Prostate gland (tissue), 2 donors: ENCODE data around the gene DOCK2. TPM values are rescaled to one million over a fixed set of nuclear protein-coding genes. Genes with fewer than 3 reads are reported as not detected.

ENCODE experiments used
- DNase-seq: peaks from one replicate; pipeline ENCODE4 v3.0.0-alpha.2; 2019; ENCODE audit warnings: low spot score
- H3K27ac ChIP-seq, 2 donors: fragments of 200-600 bp; sonication (generic); 2 replicates each; pipeline ENCODE4 v1.5.1; 2017 to 2019
- H3K27me3 ChIP-seq: fragments of 200-600 bp; sonication (generic); replicated peaks from 2 replicates; pipeline ENCODE4 v1.5.1; 2019; ENCODE audit not compliant: insufficient read depth
- H3K36me3 ChIP-seq, 2 donors: fragments of 200-600 bp; sonication (generic); 1 replicate in 1 of 2; 2 replicates in 1 of 2; pipeline versions ENCODE4 v1.5.1 to v1.8.1; 2017 to 2019
- H3K4me1 ChIP-seq: fragments of 200-600 bp; sonication (generic); replicated peaks from 2 replicates; pipeline ENCODE4 v1.5.1; 2019
- H3K4me3 ChIP-seq, 2 donors: fragments of 200-600 bp; sonication (generic); 2 replicates each; pipeline ENCODE4 v1.5.1; 2017 to 2019
- H3K9me3 ChIP-seq: fragments of 200-600 bp; sonication (generic); 2 replicates; pipeline ENCODE4 v1.5.1; 2017
- POLR2A ChIP-seq: fragments of 450-650 bp; IDR thresholded peaks from one replicate; pipeline ENCODE4 v1.6.1; 2016; ENCODE audit warnings: antibody characterized with exemption, mild to moderate bottlenecking
- POLR2AphosphoS5 ChIP-seq: sonication (generic); formaldehyde crosslinking; IDR thresholded peaks from one replicate; pipeline ENCODE4 v1.6.1; 2017; ENCODE audit warnings: antibody characterized with exemption
- WGBS: methylation state at CpG from one replicate; pipeline ENCODE4 v1.1.5; 2018; 5-methylcytosine and 5-hydroxymethylcytosine counted together
- intact Hi-C: fragments of 100-400 bp; cut with DNase I; formaldehyde crosslinking; loops from one replicate; pipeline ENCODE4 v1.14.2; 2022
- total RNA-seq, 2 donors: library from RNA; depleted of rRNA; stranded (reverse); fragments of >200 nt; gene quantifications; one replicate each; pipeline ENCODE4 v1.1.0, GENCODE V29; 2016
- TF ChIP-seq, protein P1 (sequence below), 4 experiments: fragments of 200-600 bp in 2 of 4; fragments of 450-650 bp in 2 of 4; sonication (generic) in 2 of 4; IDR thresholded peaks; 1 replicate in 3 of 4; 2 replicates in 1 of 4; pipeline ENCODE4 v1.5.1; 2016 to 2019; ENCODE audit warnings: antibody characterized with exemption in 4 of 4, mild to moderate bottlenecking in 2 of 4, moderate library complexity in 2 of 4

Gene DOCK2
- total RNA-seq, 2 donors from 2014 or later = 2.5 to 6.2 TPM

DNA sequence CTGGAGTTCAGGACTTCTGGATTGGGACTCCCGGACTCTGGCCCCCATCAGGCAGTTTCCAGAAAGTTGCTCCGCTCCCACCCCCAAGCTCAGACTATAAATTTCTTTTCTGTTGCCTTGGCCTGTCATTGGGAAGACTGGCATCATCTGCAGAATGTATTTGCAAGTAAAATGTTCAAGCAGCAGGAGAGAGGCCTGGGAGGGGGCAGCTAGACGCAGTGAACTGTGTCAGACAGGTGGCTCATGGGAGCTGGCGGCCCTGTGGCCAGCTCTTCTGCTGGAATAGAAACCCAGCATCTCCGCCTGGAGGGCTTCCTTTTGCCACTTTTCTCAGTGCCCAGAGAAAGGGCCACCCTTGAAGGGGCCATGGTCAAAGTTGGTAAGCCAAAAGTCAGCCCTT lies 327.2 kb downstream of the DOCK2 start:
- Histone ChIP-seq H3K27ac (no peak overlapping the region), H3K36me3 (no peaks in the 10 kb centered on the region), H3K9me3 (no peaks in the 10 kb centered on the region), H3K4me3 (no peak overlapping the region), H3K27me3 (no peaks in the 10 kb centered on the region), H3K4me1 (no peaks in the 10 kb centered on the region)
- intact Hi-C loops = no loop called here
- no peak for TF ChIP-seq POLR2AphosphoS5
- TF ChIP-seq, protein P1, sequence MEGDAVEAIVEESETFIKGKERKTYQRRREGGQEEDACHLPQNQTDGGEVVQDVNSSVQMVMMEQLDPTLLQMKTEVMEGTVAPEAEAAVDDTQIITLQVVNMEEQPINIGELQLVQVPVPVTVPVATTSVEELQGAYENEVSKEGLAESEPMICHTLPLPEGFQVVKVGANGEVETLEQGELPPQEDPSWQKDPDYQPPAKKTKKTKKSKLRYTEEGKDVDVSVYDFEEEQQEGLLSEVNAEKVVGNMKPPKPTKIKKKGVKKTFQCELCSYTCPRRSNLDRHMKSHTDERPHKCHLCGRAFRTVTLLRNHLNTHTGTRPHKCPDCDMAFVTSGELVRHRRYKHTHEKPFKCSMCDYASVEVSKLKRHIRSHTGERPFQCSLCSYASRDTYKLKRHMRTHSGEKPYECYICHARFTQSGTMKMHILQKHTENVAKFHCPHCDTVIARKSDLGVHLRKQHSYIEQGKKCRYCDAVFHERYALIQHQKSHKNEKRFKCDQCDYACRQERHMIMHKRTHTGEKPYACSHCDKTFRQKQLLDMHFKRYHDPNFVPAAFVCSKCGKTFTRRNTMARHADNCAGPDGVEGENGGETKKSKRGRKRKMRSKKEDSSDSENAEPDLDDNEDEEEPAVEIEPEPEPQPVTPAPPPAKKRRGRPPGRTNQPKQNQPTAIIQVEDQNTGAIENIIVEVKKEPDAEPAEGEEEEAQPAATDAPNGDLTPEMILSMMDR (IDR thresholded peaks at IDR 0.05) = no peak
- TF ChIP-seq POLR2A = no peak
- DNase-seq = no peak
- WGBS = 69% methylated on average over 5 of the region's 5 CpGs

DNA sequence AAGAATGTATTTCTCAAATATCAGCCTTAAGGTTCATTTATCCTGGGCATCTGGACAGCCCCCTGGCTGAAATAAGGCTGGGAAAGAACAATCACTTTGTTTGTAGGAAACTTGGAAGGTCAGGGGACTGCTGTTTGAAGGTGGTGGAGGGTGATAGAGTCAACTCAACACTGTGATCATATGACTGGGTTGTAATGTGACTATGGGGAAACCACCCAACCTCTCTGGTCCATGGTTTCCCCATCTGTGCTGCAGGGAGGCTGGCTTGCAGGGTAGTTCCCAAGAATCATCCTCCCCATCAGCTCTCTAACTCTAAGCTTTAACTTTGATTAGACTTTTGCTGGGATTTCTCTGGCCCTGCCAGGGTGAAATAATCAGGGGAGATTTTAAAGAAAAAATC lies 333.3 kb downstream of the DOCK2 start:
- Histone ChIP-seq H3K27ac (no peak overlapping the region), H3K27me3 (no peaks in the 10 kb centered on the region), H3K36me3 (no peaks in the 10 kb centered on the region), H3K4me1 (no peaks in the 10 kb centered on the region), H3K4me3 (no peak overlapping the region), H3K9me3 (no peaks in the 10 kb centered on the region)
- TF ChIP-seq, protein P1 (IDR thresholded peaks at IDR 0.05) = no peak
- TF ChIP-seq POLR2AphosphoS5 (no peak), POLR2A (no peak)
- intact Hi-C loops = no loop called here
- no peak for DNase-seq

DNA sequence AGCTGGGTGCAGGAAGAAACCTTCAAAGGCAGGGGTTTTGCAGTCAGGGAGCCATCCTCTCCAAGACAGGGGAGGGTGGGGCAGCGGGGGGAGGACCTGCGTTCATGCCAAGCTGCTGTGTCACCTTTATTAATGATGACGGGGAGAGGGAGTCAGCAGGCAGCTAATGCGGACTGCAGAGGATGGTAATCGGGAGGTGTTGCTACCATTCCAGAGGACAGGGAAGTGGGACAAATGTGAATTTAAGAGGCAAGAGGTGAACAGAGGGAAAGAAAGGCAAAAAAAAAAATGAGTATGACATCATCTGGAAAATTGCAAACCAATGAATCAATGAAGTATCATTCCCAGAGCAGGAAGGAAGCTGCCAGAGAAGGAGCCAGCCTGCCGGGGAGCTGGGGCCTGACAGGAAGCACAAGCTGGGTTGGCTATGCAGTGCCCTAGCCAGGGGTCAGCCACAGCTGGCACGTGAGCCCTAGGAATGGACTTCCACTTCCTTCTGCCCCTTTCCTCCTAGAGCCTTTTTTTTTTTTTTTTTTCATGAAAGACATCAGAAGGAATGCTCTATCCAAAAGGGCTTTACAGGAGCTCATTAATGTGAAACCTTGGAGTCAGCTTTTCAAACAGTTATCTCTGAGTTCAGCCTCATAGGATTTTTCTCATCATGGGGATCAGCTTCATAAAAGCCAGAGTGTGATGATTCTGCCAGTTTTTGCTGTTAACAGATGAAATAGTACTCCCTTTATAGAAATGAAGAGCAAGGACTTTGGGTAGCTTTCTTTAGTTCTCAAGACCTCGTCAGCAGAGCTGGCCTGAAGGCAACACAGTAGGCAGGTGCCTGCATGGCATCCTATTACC lies 334.1 kb downstream of the DOCK2 start:
- Histone ChIP-seq H3K4me1 (no peaks in the 10 kb centered on the region), H3K27me3 (no peaks in the 10 kb centered on the region), H3K27ac (no peak overlapping the region), H3K36me3 (no peaks in the 10 kb centered on the region), H3K9me3 (no peaks in the 10 kb centered on the region), H3K4me3 (no peak overlapping the region)
- 51% methylated on average over 8 of the region's 8 CpGs for WGBS
- intact Hi-C loops = no loop called here
- no peak for DNase-seq
- TF ChIP-seq POLR2AphosphoS5 (no peak), POLR2A (no peak)
- TF ChIP-seq, protein P1 (IDR thresholded peaks at IDR 0.05) = no peak

DNA sequence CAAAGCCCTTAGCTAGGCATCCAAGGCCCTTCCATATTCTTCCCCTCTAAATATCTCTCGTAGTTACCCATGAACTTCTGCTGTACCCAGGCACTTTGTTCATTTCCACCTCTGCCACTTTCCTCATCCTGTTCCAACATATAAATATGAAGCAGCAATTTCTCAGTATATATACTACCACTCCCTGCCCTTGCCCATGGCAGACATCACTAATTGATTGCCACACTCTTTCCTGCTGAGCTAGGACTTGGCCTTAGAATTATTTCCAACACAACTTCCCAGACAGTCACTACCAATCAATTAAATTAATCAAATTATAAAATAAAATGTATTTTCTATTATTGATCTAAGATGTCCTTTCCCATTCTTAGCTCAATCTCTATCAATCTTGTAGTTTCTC lies 334.7 kb downstream of the DOCK2 start:
- 97% methylated on average over 1 of the region's 1 CpG for WGBS
- TF ChIP-seq, protein P1 (IDR thresholded peaks at IDR 0.05) = no peak
- TF ChIP-seq POLR2AphosphoS5 (no peak), POLR2A (no peak)
- intact Hi-C loops = no loop called here
- H3K27me3 ChIP-seq = no peaks in the 10 kb centered on the region
- no peaks in the 10 kb centered on the region for H3K36me3 ChIP-seq
- no peaks in the 10 kb centered on the region for H3K4me1 ChIP-seq
- DNase-seq = no peak
- no peak overlapping the region for H3K27ac ChIP-seq
- H3K4me3 ChIP-seq = no peak overlapping the region
- no peaks in the 10 kb centered on the region for H3K9me3 ChIP-seq

DNA sequence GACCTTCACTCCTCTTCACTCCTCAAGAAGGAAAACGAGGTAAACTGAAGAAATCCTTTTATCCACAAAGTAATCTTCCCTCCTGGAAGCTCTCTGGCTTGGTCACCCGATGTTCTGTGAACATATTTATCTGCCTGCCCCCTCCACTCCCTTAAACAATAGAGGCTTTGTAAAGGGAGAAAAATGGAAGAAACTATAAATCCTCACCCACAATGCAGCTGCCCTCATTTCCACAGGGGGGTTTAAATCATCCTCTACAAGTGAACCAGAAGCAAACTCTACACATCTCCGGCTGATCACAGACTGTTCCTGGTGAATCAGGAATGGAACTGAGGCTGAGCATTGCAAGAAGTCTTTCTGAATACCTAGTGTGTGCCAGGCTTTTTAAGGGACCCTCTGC lies 336.0 kb downstream of the DOCK2 start:
- Histone ChIP-seq H3K4me1 (no peaks in the 10 kb centered on the region), H3K27me3 (no peaks in the 10 kb centered on the region), H3K27ac (no peak overlapping the region), H3K4me3 (no peak overlapping the region), H3K9me3 (no peaks in the 10 kb centered on the region), H3K36me3 (no peaks in the 10 kb centered on the region)
- TF ChIP-seq POLR2AphosphoS5 = no peak
- no peak for TF ChIP-seq POLR2A
- TF ChIP-seq, protein P1 (IDR thresholded peaks at IDR 0.05) = no peak
- no peak for DNase-seq
- WGBS = 65% methylated on average over 3 of the region's 3 CpGs
- intact Hi-C loops = no loop called here
